Endothelial cell of umbilical vein (primary cell): ENCODE measurements around the gene ESAM. TPM values are rescaled to one million over a fixed set of nuclear protein-coding genes. Genes with fewer than 3 reads are reported as not detected.

Experiments
- BruUV-seq: library from RNA; stranded (reverse); fragments of 400-500 nt; replicated peaks from 2 replicates; lab custom pipeline; 2021; lab: Mats Ljungman, UMichigan
- CTCF ChIA-PET: fragments of 300-600, 350-600 bp; sonication (Branson Sonifier 250); formaldehyde crosslinking; loops from one replicate; lab custom pipeline; 2021; ENCODE audit warnings: antibody characterized with exemption, inconsistent platforms; lab: Charles Lee
- POLR2A ChIA-PET: fragments of 300-600, 350-600 bp; sonication (Branson Sonifier 250); formaldehyde crosslinking; loops from one replicate; lab custom pipeline; 2021; ENCODE audit warnings: antibody characterized with exemption, inconsistent platforms; lab: Charles Lee
- DNase-seq: peaks from one replicate; pipeline ENCODE4 v3.0.0-alpha.2; 2011; ENCODE audit warnings: low read depth, low spot score
- FAIRE-seq: peaks from 2 replicates; lab custom pipeline; 2011; peaks lifted over from hg19 to GRCh38; lab: Jason Lieb, UNC
- H2AFZ ChIP-seq: 2 replicates; pipeline ENCODE4 v1.6.0; 2012; ENCODE audit warnings: low read depth, low read length, control low read depth, inconsistent platforms
- H3K27ac ChIP-seq: 2 replicates; pipeline ENCODE4 v1.5.1; 2011; ENCODE audit warnings: low read depth, mild to moderate bottlenecking, control low read depth, low read length, moderate library complexity; ENCODE audit not compliant: insufficient read depth
- H3K27me3 ChIP-seq, 2 experiments: 2 replicates each; pipeline versions ENCODE4 v1.6.0 to v1.6.1; 2011; ENCODE audit warnings: low read length in 2 of 2, mixed read lengths in 1 of 2; ENCODE audit not compliant: control insufficient read depth in 2 of 2, insufficient read depth in 2 of 2
- H3K36me3 ChIP-seq, 2 experiments: 2 replicates in 1 of 2; 3 replicates in 1 of 2; pipeline ENCODE4 v1.5.1; 2011; ENCODE audit warnings: low read length in 2 of 2, mild to moderate bottlenecking in 1 of 2, moderate library complexity in 1 of 2; ENCODE audit not compliant: control insufficient read depth in 2 of 2, insufficient read depth in 2 of 2; ENCODE audit errors: extremely low read depth in 1 of 2
- H3K4me1 ChIP-seq: 3 replicates; pipeline ENCODE4 v1.5.1; 2011; ENCODE audit warnings: mild to moderate bottlenecking, low read length; ENCODE audit not compliant: control insufficient read depth, insufficient read depth; ENCODE audit errors: extremely low read depth
- H3K4me2 ChIP-seq: 2 replicates; pipeline ENCODE4 v1.6.1; 2011; ENCODE audit warnings: low read length, control low read depth, mixed read lengths; ENCODE audit not compliant: insufficient read depth
- H3K4me3 ChIP-seq, 3 experiments: fragments of 200-600 bp in 1 of 3; sonication (generic), shearing (Covaris generic) in 1 of 3; replicated peaks in 1 of 3; 2 replicates each; pipeline ENCODE4 v1.5.1; 2011 to 2016; ENCODE audit warnings: control low read depth in 3 of 3, low read length in 3 of 3, mild to moderate bottlenecking in 2 of 3, inconsistent platforms in 1 of 3, low read depth in 1 of 3, moderate library complexity in 1 of 3; ENCODE audit not compliant: insufficient read depth in 1 of 3
- H3K79me2 ChIP-seq: 2 replicates; pipeline ENCODE4 v1.6.0; 2012; ENCODE audit warnings: low read length, inconsistent platforms; ENCODE audit not compliant: control insufficient read depth, insufficient read depth
- H3K9ac ChIP-seq: replicated peaks from 2 replicates; pipeline ENCODE3; 2011; ENCODE audit warnings: low read length, control low read depth; ENCODE audit not compliant: insufficient read depth; ENCODE audit errors: extremely low read depth
- H3K9me1 ChIP-seq: replicated peaks from 3 replicates; pipeline ENCODE4 v1.6.0; 2011; ENCODE audit warnings: mild to moderate bottlenecking, low read length; ENCODE audit not compliant: control insufficient read depth, insufficient read depth; ENCODE audit errors: extremely low read depth
- H3K9me3 ChIP-seq: replicated peaks from 2 replicates; pipeline ENCODE4 v1.5.1; 2012; ENCODE audit warnings: low read length, inconsistent platforms; ENCODE audit not compliant: control insufficient read depth, insufficient read depth
- H4K20me1 ChIP-seq: replicated peaks from 2 replicates; pipeline ENCODE3; 2011; ENCODE audit warnings: mild to moderate bottlenecking, low read length; ENCODE audit not compliant: control insufficient read depth, insufficient read depth; ENCODE audit errors: extremely low read depth
- EZH2 ChIP-seq: IDR thresholded peaks from 2 replicates; pipeline ENCODE4 v1.6.1; 2012; ENCODE audit warnings: borderline replicate concordance, low read depth, mild to moderate bottlenecking, moderate library complexity, low read length, inconsistent platforms; ENCODE audit not compliant: severe bottlenecking
- FOS ChIP-seq: IDR thresholded peaks from 2 replicates; pipeline ENCODE4 v1.6.1; 2011; ENCODE audit warnings: mild to moderate bottlenecking, low read length, moderate library complexity, borderline replicate concordance; ENCODE audit not compliant: insufficient read depth
- GATA2 ChIP-seq: IDR thresholded peaks from 2 replicates; pipeline ENCODE4 v1.7.0; 2011; ENCODE audit warnings: low read depth, mild to moderate bottlenecking, moderate library complexity, mixed read lengths, low read length; ENCODE audit not compliant: insufficient read length, insufficient read depth
- POLR2A ChIP-seq: IDR thresholded peaks from 2 replicates; pipeline ENCODE4 v1.6.1; 2012; ENCODE audit warnings: low read depth, mild to moderate bottlenecking, control low read depth, low read length
- dilution Hi-C: fragments of 300-500 bp; cut with MboI; formaldehyde crosslinking; loops from one replicate; pipeline ENCODE4 v1.15.0; 2019; ENCODE audit warnings: low sequenced_read_pairs; ENCODE audit not compliant: extremely low pct_ligation_motif_present
- intact Hi-C: fragments of 100-400 bp; cut with micrococcal nuclease; formaldehyde crosslinking; loops from one replicate; pipeline ENCODE4 v1.10.0; 2022
- polyA plus RNA-seq, 4 experiments: library from polyadenylated mRNA; depleted of rRNA in 3 of 4; stranded (reverse) in 3 of 4; unstranded in 1 of 4; fragments of >200 nt; gene quantifications; 2 replicates each; pipeline versions ENCODE4 v1.2.1 to v1.2.3, GENCODE V29; 2011 to 2012; ENCODE audit warnings: missing spikeins in 1 of 4
- total RNA-seq: library from RNA; stranded (reverse); gene quantifications from 2 replicates; pipeline ENCODE4 v1.2.3, GENCODE V29; 2021
- TF ChIP-seq, protein P1 (sequence below): IDR thresholded peaks from 2 replicates; pipeline ENCODE4 v1.6.1; 2011; ENCODE audit not compliant: insufficient read depth, insufficient read length
- TF ChIP-seq, protein P2 (sequence below), 2 donors: IDR thresholded peaks; 1 replicate in 1 of 2; 2 replicates in 1 of 2; pipeline ENCODE4 v1.5.1; 2011; ENCODE audit warnings: low read length in 2 of 2, mild to moderate bottlenecking in 2 of 2, moderate library complexity in 2 of 2, control low read depth in 1 of 2, inconsistent platforms in 1 of 2, low read depth in 1 of 2; ENCODE audit not compliant: insufficient read depth in 1 of 2; ENCODE audit errors: extremely low read depth in 1 of 2

Gene ESAM
- total and polyA plus RNA-seq, 2 donors (not counting 3 experiments of a cell fraction or from before 2014, with no cell fraction given), result 273 to 383 TPM

DNA sequence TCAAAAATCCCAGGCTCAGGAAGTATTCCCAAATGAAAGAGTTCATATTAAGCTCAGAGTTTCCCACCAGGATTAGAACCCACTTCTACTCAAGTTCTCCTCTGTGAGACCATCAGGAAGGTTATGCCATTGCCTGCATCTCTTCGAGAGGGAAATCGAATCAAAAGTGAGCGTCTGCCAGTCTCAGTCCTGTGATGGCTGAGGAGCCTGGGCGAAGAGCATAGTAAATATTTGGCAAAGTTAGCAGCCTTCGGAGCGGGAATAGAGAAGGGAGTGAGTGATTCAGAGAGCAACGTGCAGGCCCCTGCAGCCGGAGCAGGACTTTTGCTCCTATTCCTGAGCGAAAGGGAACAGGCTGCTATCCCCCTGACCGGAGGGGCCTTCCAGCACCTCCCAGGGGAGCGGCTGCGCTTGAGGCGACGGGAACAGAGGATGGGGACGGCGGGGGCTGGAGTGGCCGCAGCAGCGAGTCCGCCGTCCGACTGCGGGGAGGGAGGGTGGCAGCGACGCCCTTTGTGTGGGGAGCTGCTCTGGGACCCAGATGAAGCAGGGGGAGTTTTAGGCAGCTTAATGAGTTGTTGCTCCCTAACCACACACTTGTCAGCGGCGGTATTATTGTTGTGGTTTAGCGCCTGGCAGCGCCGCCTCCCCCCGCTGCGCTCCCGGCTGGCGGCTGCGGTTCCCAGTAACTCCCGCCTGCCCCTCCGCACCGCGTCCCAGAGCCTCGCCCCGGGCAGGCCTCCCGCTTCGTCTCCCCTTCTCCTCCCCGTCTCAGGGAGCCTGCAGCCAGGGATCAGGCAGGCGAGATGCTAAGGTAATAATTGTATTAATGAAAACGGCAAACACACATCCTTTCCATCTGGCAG, 44.1 kb downstream of the ESAM start:
- Histone ChIP-seq H3K9ac (peak overlapping the region; percentile 44), H3K36me3 (no peaks in the 10 kb centered on the region), H3K4me1 (peaks cover 24% of the 10 kb centered on the region), H2AFZ (peak overlapping the region; percentile 95), H3K4me2 (peak overlapping the region; percentile 85), H3K27me3 (no peaks in the 10 kb centered on the region), H3K9me1 (no peaks in the 10 kb centered on the region), H3K4me3 (peak overlapping the region; percentile 26 to 61 (median 39)), H3K27ac (peak overlapping the region; percentile 62), H3K9me3 (no peaks in the 10 kb centered on the region), H3K79me2 (no peaks in the 10 kb centered on the region), H4K20me1 (no peaks in the 10 kb centered on the region)
- TF ChIP-seq FOS (no peak), POLR2A (peak; percentile 11), EZH2 (no peak)
- TF ChIP-seq, protein P1, sequence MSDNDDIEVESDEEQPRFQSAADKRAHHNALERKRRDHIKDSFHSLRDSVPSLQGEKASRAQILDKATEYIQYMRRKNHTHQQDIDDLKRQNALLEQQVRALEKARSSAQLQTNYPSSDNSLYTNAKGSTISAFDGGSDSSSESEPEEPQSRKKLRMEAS, result no peak
- ChIA-PET POLR2A (interaction anchor here (1.3 kb wide), 1 partner anchor 28 kb away, joined by 9 read pairs; no protein-coding TSS in a partner anchor), CTCF (interaction anchor here (0.7 to 2.5 kb wide), 14 partner anchors 8 to 310 kb away, joined by 3 to 24 read pairs (median 6); partner anchors contain the start of genes NRGN, SIAE and SPA17)
- peak; percentile 78 for DNase-seq
- intact Hi-C loops (loop anchor here (1.0 kb wide), 1 partner anchor 45 kb away; the partner anchor contains the start of genes SIAE and SPA17), dilution Hi-C loops (no loop called here)
- BruUV-seq, result no TSS peak
- FAIRE-seq, result peak; percentile 28

DNA sequence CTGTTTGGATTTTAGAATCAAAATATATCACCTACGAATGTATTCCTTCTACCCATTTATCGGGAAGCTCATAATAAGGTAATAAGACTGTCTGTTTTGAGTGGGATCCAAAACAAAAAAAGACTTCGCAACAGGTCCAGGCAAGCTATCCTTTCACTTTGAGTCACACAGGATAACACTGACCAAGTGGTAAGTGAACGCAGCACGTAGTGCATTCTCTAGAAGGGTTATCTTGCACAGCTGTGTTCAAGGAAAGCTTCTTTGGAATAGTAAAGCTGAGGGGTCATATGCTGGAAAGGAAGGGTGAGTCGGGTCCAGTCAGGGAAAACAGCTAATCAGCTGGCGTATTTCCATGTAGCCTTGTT, 44.7 kb downstream of the ESAM start:
- H3K9ac ChIP-seq, result peak overlapping the region; percentile 44
- no peaks in the 10 kb centered on the region for H3K79me2 ChIP-seq
- DNase-seq, result no peak
- no peaks in the 10 kb centered on the region for H4K20me1 ChIP-seq
- peak; percentile 89 for FAIRE-seq
- CTCF ChIA-PET, result interaction anchor here (0.7 to 2.5 kb wide), 14 partner anchors 8 to 309 kb away, joined by 3 to 24 read pairs (median 6); partner anchors contain the start of genes NRGN, SIAE and SPA17
- H3K4me1 ChIP-seq, result peaks cover 24% of the 10 kb centered on the region
- H2AFZ ChIP-seq, result peak overlapping the region; percentile 95
- peak; percentile 53 for TF ChIP-seq FOS
- peak; percentile 67 for TF ChIP-seq GATA2
- TF ChIP-seq, protein P2, sequence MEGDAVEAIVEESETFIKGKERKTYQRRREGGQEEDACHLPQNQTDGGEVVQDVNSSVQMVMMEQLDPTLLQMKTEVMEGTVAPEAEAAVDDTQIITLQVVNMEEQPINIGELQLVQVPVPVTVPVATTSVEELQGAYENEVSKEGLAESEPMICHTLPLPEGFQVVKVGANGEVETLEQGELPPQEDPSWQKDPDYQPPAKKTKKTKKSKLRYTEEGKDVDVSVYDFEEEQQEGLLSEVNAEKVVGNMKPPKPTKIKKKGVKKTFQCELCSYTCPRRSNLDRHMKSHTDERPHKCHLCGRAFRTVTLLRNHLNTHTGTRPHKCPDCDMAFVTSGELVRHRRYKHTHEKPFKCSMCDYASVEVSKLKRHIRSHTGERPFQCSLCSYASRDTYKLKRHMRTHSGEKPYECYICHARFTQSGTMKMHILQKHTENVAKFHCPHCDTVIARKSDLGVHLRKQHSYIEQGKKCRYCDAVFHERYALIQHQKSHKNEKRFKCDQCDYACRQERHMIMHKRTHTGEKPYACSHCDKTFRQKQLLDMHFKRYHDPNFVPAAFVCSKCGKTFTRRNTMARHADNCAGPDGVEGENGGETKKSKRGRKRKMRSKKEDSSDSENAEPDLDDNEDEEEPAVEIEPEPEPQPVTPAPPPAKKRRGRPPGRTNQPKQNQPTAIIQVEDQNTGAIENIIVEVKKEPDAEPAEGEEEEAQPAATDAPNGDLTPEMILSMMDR (IDR thresholded peaks at IDR 0.05; ENCODE audit: extremely low read depth in 1 of 2, insufficient read depth in 1 of 2, low read depth in 1 of 2, low read length in 2 of 2), result no peak
- H3K36me3 ChIP-seq, result no peaks in the 10 kb centered on the region
- intact Hi-C loops, result no loop called here
- dilution Hi-C loops, result no loop called here
- peak overlapping the region; percentile 62 for H3K27ac ChIP-seq
- POLR2A ChIA-PET, result interaction anchor here (1.3 kb wide), 1 partner anchor 29 kb away, joined by 9 read pairs; no protein-coding TSS in a partner anchor
- H3K9me1 ChIP-seq, result no peaks in the 10 kb centered on the region
- peak overlapping the region; percentile 85 for H3K4me2 ChIP-seq
- H3K9me3 ChIP-seq, result no peaks in the 10 kb centered on the region
- peak overlapping the region; percentile 11 to 61 (median 16) for H3K4me3 ChIP-seq
- H3K27me3 ChIP-seq, result no peaks in the 10 kb centered on the region
- BruUV-seq, result no TSS peak
